IMR-90 (cell line): ENCODE data around the gene SRRM2. TPM values are rescaled to one million over a fixed set of nuclear protein-coding genes. Genes with fewer than 3 reads are reported as not detected.
A peak's percentile ranks its signal among the peaks of the same experiment; 100 is the strongest.

Experiments used
- ATAC-seq: fragments of 200-7000 bp; cut with Tn5 transposase; 2 replicates; pipeline ENCODE4 v1.9.1; 2020; ENCODE audit warnings: low read depth, mild to moderate bottlenecking, moderate library complexity
- BruUV-seq: library from RNA; stranded (reverse); fragments of 400-500 nt; replicated peaks from 2 replicates; lab custom pipeline; 2021; lab: Mats Ljungman, UMichigan
- CTCF ChIA-PET: fragments of 300-600 bp; formaldehyde crosslinking; extraction: SDS; loops from one replicate; lab custom pipeline; 2021; ENCODE audit warnings: antibody characterized with exemption; lab: Yijun Ruan, JAX
- POLR2A ChIA-PET: fragments of 300-600 bp; sonication (Branson Sonifier 250); formaldehyde crosslinking; loops from one replicate; lab custom pipeline; 2022; ENCODE audit warnings: antibody characterized with exemption; ENCODE audit not compliant: unreplicated experiment; lab: Charles Lee
- DNase-seq: peaks from one replicate; pipeline ENCODE4 v3.0.0; 2013
- H2AFZ ChIP-seq: replicated peaks from 2 replicates; pipeline ENCODE3; 2013; ENCODE audit warnings: low read length, mild to moderate bottlenecking; ENCODE audit not compliant: poor library complexity
- H2AK5ac ChIP-seq: 2 replicates; pipeline ENCODE4 v1.6.1; 2013; ENCODE audit warnings: low read depth, low read length, inconsistent platforms
- H2AK9ac ChIP-seq: replicated peaks from 2 replicates; pipeline ENCODE3; 2013; ENCODE audit warnings: mild to moderate bottlenecking, low read depth, low read length, moderate library complexity; ENCODE audit not compliant: poor library complexity
- H2BK120ac ChIP-seq: 2 replicates; pipeline ENCODE4 v1.6.1; 2013; ENCODE audit warnings: low read depth, low read length, inconsistent platforms
- H2BK15ac ChIP-seq: 3 replicates; pipeline ENCODE4 v1.6.1; 2013; ENCODE audit warnings: low read depth, low read length, inconsistent platforms
- H2BK20ac ChIP-seq: 2 replicates; pipeline ENCODE4 v1.6.1; 2013; ENCODE audit warnings: low read depth, mild to moderate bottlenecking, inconsistent platforms, low read length, moderate library complexity
- H2BK5ac ChIP-seq: 2 replicates; pipeline ENCODE4 v1.6.1; 2013; ENCODE audit warnings: mild to moderate bottlenecking, low read depth, low read length, inconsistent platforms; ENCODE audit not compliant: poor library complexity, severe bottlenecking
- H3K14ac ChIP-seq: replicated peaks from 2 replicates; pipeline ENCODE4 v1.6.1; 2013; ENCODE audit warnings: low read depth, low read length, inconsistent platforms
- H3K18ac ChIP-seq: 2 replicates; pipeline ENCODE4 v1.6.1; 2013; ENCODE audit warnings: low read depth, low read length, control low read depth
- H3K23ac ChIP-seq: 2 replicates; pipeline ENCODE4 v1.6.1; 2013; ENCODE audit warnings: low read depth, low read length, inconsistent platforms
- H3K27ac ChIP-seq: 2 replicates; pipeline ENCODE4 v1.5.1; 2013; ENCODE audit warnings: mild to moderate bottlenecking, control low read depth, low read length; ENCODE audit not compliant: insufficient read depth
- H3K27me3 ChIP-seq: 2 replicates; pipeline ENCODE4 v1.6.1; 2013; ENCODE audit warnings: low read length; ENCODE audit not compliant: control insufficient read depth, insufficient read depth
- H3K36me3 ChIP-seq: 2 replicates; pipeline ENCODE4 v1.6.1; 2013; ENCODE audit warnings: low read length, mixed read lengths; ENCODE audit not compliant: control insufficient read depth, insufficient read depth
- H3K4ac ChIP-seq: 2 replicates; pipeline ENCODE4 v1.6.1; 2013; ENCODE audit warnings: low read depth, low read length, inconsistent platforms
- H3K4me1 ChIP-seq: 2 replicates; pipeline ENCODE4 v1.6.1; 2013; ENCODE audit warnings: low read length, mixed read lengths; ENCODE audit not compliant: control insufficient read depth, insufficient read depth
- H3K4me2 ChIP-seq: 2 replicates; pipeline ENCODE4 v1.6.1; 2013; ENCODE audit warnings: low read depth, mild to moderate bottlenecking, control low read depth, low read length, moderate library complexity
- H3K4me3 ChIP-seq: 2 replicates; pipeline ENCODE4 v1.5.1; 2013; ENCODE audit warnings: low read depth, mild to moderate bottlenecking, control low read depth, low read length, moderate library complexity; ENCODE audit not compliant: insufficient read depth
- H3K56ac ChIP-seq: 2 replicates; pipeline ENCODE4 v1.6.1; 2013; ENCODE audit warnings: low read length, inconsistent platforms; ENCODE audit not compliant: insufficient read depth; ENCODE audit errors: extremely low read depth
- H3K79me1 ChIP-seq, 2 experiments: 2 replicates each; pipeline ENCODE4 v1.6.1; 2013; ENCODE audit warnings: low read length in 2 of 2, inconsistent platforms in 1 of 2, low read depth in 1 of 2
- H3K9ac ChIP-seq: 2 replicates; pipeline ENCODE4 v1.6.1; 2013; ENCODE audit warnings: low read depth, low read length, control low read depth
- H3K9me1 ChIP-seq: 2 replicates; pipeline ENCODE4 v1.6.1; 2013; ENCODE audit warnings: low read length, inconsistent platforms; ENCODE audit not compliant: insufficient read depth
- H3K9me3 ChIP-seq: 2 replicates; pipeline ENCODE4 v1.6.1; 2013; ENCODE audit warnings: low read length; ENCODE audit not compliant: control insufficient read depth, insufficient read depth
- H4K20me1 ChIP-seq: 2 replicates; pipeline ENCODE4 v1.6.1; 2013; ENCODE audit warnings: low read length, inconsistent platforms; ENCODE audit not compliant: insufficient read depth
- H4K5ac ChIP-seq: 2 replicates; pipeline ENCODE4 v1.6.1; 2013; ENCODE audit warnings: mild to moderate bottlenecking, low read depth, low read length, control low read depth
- H4K8ac ChIP-seq, 2 experiments: 2 replicates each; pipeline ENCODE4 v1.6.1; 2013; ENCODE audit warnings: low read depth in 2 of 2, low read length in 2 of 2, control low read depth in 1 of 2, inconsistent platforms in 1 of 2
- H4K91ac ChIP-seq: 2 replicates; pipeline ENCODE4 v1.6.1; 2013; ENCODE audit warnings: low read depth, low read length, inconsistent platforms; ENCODE audit not compliant: insufficient read depth
- BHLHE40 ChIP-seq: fragments of 150-350 bp; IDR thresholded peaks from 2 replicates; pipeline ENCODE4 v1.6.1; 2016; ENCODE audit warnings: mild to moderate bottlenecking, low read depth, low read length
- CEBPB ChIP-seq: IDR thresholded peaks from 2 replicates; pipeline ENCODE4 v1.6.1; 2012; ENCODE audit warnings: low read depth, low read length, improper control_type of control experiment
- CHD1 ChIP-seq: IDR thresholded peaks from 2 replicates; pipeline ENCODE4 v1.6.1; 2012; ENCODE audit warnings: low read depth, low read length, improper control_type of control experiment
- FOS ChIP-seq: fragments of 150-350 bp; IDR thresholded peaks from 2 replicates; pipeline ENCODE4 v1.6.1; 2016; ENCODE audit warnings: low read depth, low read length
- MAFK ChIP-seq: IDR thresholded peaks from 2 replicates; pipeline ENCODE4 v1.6.1; 2012; ENCODE audit warnings: low read depth, low read length, improper control_type of control experiment
- MAZ ChIP-seq: IDR thresholded peaks from 2 replicates; pipeline ENCODE4 v1.6.1; 2012; ENCODE audit warnings: low read depth, mild to moderate bottlenecking, low read length, improper control_type of control experiment, moderate library complexity, borderline replicate concordance
- MXI1 ChIP-seq: IDR thresholded peaks from 2 replicates; pipeline ENCODE4 v1.6.1; 2012; ENCODE audit warnings: low read depth, mild to moderate bottlenecking, low read length, moderate library complexity, borderline replicate concordance
- NFE2L2 ChIP-seq: fragments of 150-350 bp; IDR thresholded peaks from 2 replicates; pipeline ENCODE4 v1.6.1; 2016; ENCODE audit warnings: low read depth, mild to moderate bottlenecking, low read length
- POLR2A ChIP-seq: IDR thresholded peaks from 2 replicates; pipeline ENCODE4 v1.6.1; 2012; ENCODE audit warnings: mild to moderate bottlenecking, low read depth, low read length
- RAD21 ChIP-seq: IDR thresholded peaks from 2 replicates; pipeline ENCODE4 v1.6.1; 2012; ENCODE audit warnings: low read length, improper control_type of control experiment
- RCOR1 ChIP-seq: IDR thresholded peaks from 2 replicates; pipeline ENCODE4 v1.6.1; 2012; ENCODE audit warnings: mild to moderate bottlenecking, low read length, improper control_type of control experiment; ENCODE audit not compliant: insufficient replicate concordance
- RFX5 ChIP-seq: IDR thresholded peaks from 2 replicates; pipeline ENCODE4 v1.8.0; 2012; ENCODE audit warnings: low read depth, mild to moderate bottlenecking, low read length, moderate library complexity
- SMC3 ChIP-seq: fragments of 150-350 bp; IDR thresholded peaks from 2 replicates; pipeline ENCODE4 v1.6.1; 2016; ENCODE audit warnings: low read depth, mild to moderate bottlenecking, antibody characterized with exemption, low read length, moderate library complexity
- WGBS, 2 experiments: methylation state at CpG; one replicate each; pipeline versions ENCODE4 v1.1.5 to v1.1.7; 2013; ENCODE audit warnings: missing lambda C conversion rate in 2 of 2; ENCODE audit not compliant: insufficient read length in 1 of 2; ENCODE audit errors: extremely low coverage in 2 of 2; 5-methylcytosine and 5-hydroxymethylcytosine counted together
- dilution Hi-C: fragments of 300-500 bp; cut with HindIII; formaldehyde crosslinking; loops from one replicate; pipeline ENCODE4 v1.14.3; 2018; ENCODE audit warnings: low sequenced_read_pairs; ENCODE audit not compliant: unreplicated experiment
- in situ Hi-C: fragments of 300-500 bp; cut with MboI; formaldehyde crosslinking; loops from 3 replicates; pipeline ENCODE4 v1.14.3; 2019; ENCODE audit warnings: low sequenced_read_pairs, inconsistent platforms, mixed read lengths
- intact Hi-C: fragments of 100-400 bp; cut with micrococcal nuclease; formaldehyde crosslinking; loops from 2 replicates; pipeline ENCODE4 v1.10.0; 2022
- polyA plus RNA-seq, 3 experiments: library from polyadenylated mRNA; depleted of rRNA; stranded (reverse); fragments of >200 nt; gene quantifications; 2 replicates each; pipeline ENCODE4 v1.2.3, GENCODE V29; 2012; ENCODE audit warnings: low replicate concordance in 1 of 3
- total RNA-seq: library from RNA; depleted of rRNA; stranded (reverse); fragments of >200 nt; gene quantifications from 2 replicates; pipeline ENCODE4 v1.2.3, GENCODE V29; 2012
- TF ChIP-seq, protein P1 (sequence below): fragments of 150-350 bp; IDR thresholded peaks from 2 replicates; pipeline ENCODE4 v1.6.1; 2016; ENCODE audit warnings: low read depth, mild to moderate bottlenecking, low read length, moderate library complexity, borderline replicate concordance
- TF ChIP-seq, protein P2 (sequence below): fragments of 150-350 bp; IDR thresholded peaks from 2 replicates; pipeline ENCODE4 v1.6.1; 2017; ENCODE audit warnings: mild to moderate bottlenecking, antibody characterized with exemption, low read length, low read depth
- TF ChIP-seq, protein P3 (sequence below): conservative IDR thresholded peaks from 2 replicates; pipeline ENCODE4 v1.5.1; 2012; ENCODE audit warnings: mild to moderate bottlenecking, low read depth, low read length, improper control_type of control experiment

Gene SRRM2
- total and polyA plus RNA-seq, 2 of the 4 experiments (the other 2 are of a cell fraction): 20.3 to 300 TPM

DNA sequence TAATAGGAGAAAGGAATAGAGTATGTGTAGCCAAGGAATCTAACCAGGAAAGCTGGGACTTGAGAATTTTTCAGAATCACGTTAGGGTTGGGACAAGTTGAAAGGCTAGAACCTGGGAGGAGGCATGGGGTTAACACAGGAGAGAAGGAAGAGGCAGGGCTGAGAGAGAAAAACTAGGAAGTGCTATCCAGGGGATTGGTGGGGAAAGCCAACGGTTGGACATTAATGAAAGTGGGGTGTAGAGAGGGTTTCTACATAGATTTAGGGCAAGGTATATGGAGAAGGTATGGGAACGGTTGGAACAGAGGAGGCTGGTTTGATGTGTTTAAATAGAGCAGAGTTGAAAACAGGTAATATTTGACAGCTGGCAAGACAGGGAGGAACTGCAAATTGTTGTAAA, 2.7 kb downstream of the SRRM2 start:
- peaks cover 36% of the 10 kb centered on the region for H3K36me3 ChIP-seq
- H2AK9ac ChIP-seq: no peak overlapping the region
- no peaks in the 10 kb centered on the region for H3K27me3 ChIP-seq
- peaks cover 73% of the 10 kb centered on the region for H4K20me1 ChIP-seq
- ChIA-PET POLR2A (no interaction called here), CTCF (no interaction called here)
- H3K18ac ChIP-seq: no peak overlapping the region
- intact Hi-C loops (no loop called here), dilution Hi-C loops (no loop called here), in situ Hi-C loops (no loop called here)
- H3K23ac ChIP-seq: peak overlapping the region; percentile 80
- no peak overlapping the region for H3K4me3 ChIP-seq
- WGBS, 2 experiments: 50% methylated on average over 3 of the region's 3 CpGs; no CpG with 5 or more reads in 1 of the 2 experiments
- BruUV-seq: no TSS peak
- peaks cover 14% of the 10 kb centered on the region for H3K9me1 ChIP-seq
- no peak overlapping the region for H2BK120ac ChIP-seq
- H3K14ac ChIP-seq: no peak overlapping the region
- no peak overlapping the region for H2AFZ ChIP-seq
- H3K4ac ChIP-seq: no peak overlapping the region
- no peak overlapping the region for H2BK20ac ChIP-seq
- no peak overlapping the region for H2BK5ac ChIP-seq
- peaks cover 9% of the 10 kb centered on the region for H3K4me1 ChIP-seq
- no peak overlapping the region; the same call in 1 of the 2 replicates for H3K9ac ChIP-seq
- no peak overlapping the region for H3K56ac ChIP-seq
- H2AK5ac ChIP-seq: no peak overlapping the region
- DNase-seq (no peak), ATAC-seq (no peak)
- H4K5ac ChIP-seq: no peak overlapping the region
- no peak overlapping the region for H4K8ac ChIP-seq
- no peak overlapping the region for H4K91ac ChIP-seq
- H3K9me3 ChIP-seq: peaks cover 2% of the 10 kb centered on the region; the same call in 1 of the 2 replicates
- H3K4me2 ChIP-seq: peak overlapping the region; percentile 99
- TF ChIP-seq RCOR1 (no peak), FOS (no peak), MAFK (no peak), CEBPB (no peak), RAD21 (no peak), NFE2L2 (no peak), SMC3 (no peak), MXI1 (no peak), POLR2A (no peak), BHLHE40 (no peak), MAZ (no peak), RFX5 (no peak), CHD1 (no peak)
- TF ChIP-seq, protein P1, sequence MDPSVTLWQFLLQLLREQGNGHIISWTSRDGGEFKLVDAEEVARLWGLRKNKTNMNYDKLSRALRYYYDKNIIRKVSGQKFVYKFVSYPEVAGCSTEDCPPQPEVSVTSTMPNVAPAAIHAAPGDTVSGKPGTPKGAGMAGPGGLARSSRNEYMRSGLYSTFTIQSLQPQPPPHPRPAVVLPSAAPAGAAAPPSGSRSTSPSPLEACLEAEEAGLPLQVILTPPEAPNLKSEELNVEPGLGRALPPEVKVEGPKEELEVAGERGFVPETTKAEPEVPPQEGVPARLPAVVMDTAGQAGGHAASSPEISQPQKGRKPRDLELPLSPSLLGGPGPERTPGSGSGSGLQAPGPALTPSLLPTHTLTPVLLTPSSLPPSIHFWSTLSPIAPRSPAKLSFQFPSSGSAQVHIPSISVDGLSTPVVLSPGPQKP: no peak
- TF ChIP-seq, protein P2, sequence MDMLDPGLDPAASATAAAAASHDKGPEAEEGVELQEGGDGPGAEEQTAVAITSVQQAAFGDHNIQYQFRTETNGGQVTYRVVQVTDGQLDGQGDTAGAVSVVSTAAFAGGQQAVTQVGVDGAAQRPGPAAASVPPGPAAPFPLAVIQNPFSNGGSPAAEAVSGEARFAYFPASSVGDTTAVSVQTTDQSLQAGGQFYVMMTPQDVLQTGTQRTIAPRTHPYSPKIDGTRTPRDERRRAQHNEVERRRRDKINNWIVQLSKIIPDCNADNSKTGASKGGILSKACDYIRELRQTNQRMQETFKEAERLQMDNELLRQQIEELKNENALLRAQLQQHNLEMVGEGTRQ: no peak
- TF ChIP-seq, protein P3, sequence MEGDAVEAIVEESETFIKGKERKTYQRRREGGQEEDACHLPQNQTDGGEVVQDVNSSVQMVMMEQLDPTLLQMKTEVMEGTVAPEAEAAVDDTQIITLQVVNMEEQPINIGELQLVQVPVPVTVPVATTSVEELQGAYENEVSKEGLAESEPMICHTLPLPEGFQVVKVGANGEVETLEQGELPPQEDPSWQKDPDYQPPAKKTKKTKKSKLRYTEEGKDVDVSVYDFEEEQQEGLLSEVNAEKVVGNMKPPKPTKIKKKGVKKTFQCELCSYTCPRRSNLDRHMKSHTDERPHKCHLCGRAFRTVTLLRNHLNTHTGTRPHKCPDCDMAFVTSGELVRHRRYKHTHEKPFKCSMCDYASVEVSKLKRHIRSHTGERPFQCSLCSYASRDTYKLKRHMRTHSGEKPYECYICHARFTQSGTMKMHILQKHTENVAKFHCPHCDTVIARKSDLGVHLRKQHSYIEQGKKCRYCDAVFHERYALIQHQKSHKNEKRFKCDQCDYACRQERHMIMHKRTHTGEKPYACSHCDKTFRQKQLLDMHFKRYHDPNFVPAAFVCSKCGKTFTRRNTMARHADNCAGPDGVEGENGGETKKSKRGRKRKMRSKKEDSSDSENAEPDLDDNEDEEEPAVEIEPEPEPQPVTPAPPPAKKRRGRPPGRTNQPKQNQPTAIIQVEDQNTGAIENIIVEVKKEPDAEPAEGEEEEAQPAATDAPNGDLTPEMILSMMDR: no peak
- no peak overlapping the region for H3K27ac ChIP-seq
- H2BK15ac ChIP-seq: no peak overlapping the region
- H3K79me1 ChIP-seq: peaks cover 23 to 75% of the 10 kb centered on the region in 2 experiments
